ENCODE results near the gene ADAMTS14. TPM values are rescaled to one million over a fixed set of nuclear protein-coding genes. Genes with fewer than 3 reads are reported as not detected.

Gene ADAMTS14
- total RNA-seq (1 to 10 TPM in 2 of 9 donors, under 1 TPM in 6, not detected in 1; 0.16 to 3.8 (median 0.47) TPM), polyA plus RNA-seq (under 1 TPM; 0.11 to 0.30 TPM)
- long read RNA-seq, donor 1, partial matches to known transcripts: 1 of 2 reads
- long read RNA-seq, donor 1, other reads (novel, unspliced or antisense): 1 of 2 reads
- long read RNA-seq, donor 2, partial matches to known transcripts: 0 of 2 reads
- long read RNA-seq, donor 2, other reads (novel, unspliced or antisense): 2 of 2 reads
- long read RNA-seq, donor 3, partial matches to known transcripts: 1 of 1 reads
- long read RNA-seq, donor 3, other reads (novel, unspliced or antisense): 0 of 1 reads

GRCh38 chr10:70672165-70673042 is at the start of gene ADAMTS14:
Gene ADAMTS14, plus strand, starts transcription at chr10:70672506. Its CDS starts 297 bp downstream, at chr10:70672803.
- intact Hi-C loops (cut with DNase I): loop anchor here in 8 of 10 donors (5.0 to 10.0 kb wide), 7 partner anchors 70 to 228 kb away; partner anchors contain the start of gene NODAL (in 1 of the 8)
- peak within 1 kb of the TSS; percentile 10 to 57 (median 49) for H3K4me3 ChIP-seq
- 2 to 10% (median 3%) methylated on average over 8 to 100 of the region's 100 CpGs for WGBS, 4 donors
- DNase-seq (peak in 4 of 5 donors; percentile 45 to 56 (median 52)), ATAC-seq (peak in 3 of 4 donors; percentile 26 to 68 (median 65))
- peaks cover 0 to 33% (median 17%) of the 10 kb centered on the region in 12 donors for H3K4me1 ChIP-seq
- H3K27ac ChIP-seq: peak within 1 kb of the TSS in 4 of 12 donors; percentile 34 to 71 (median 38)
- TF ChIP-seq POLR2A (IDR thresholded peaks at IDR 0.05) (no peak), CTCF (IDR thresholded peaks at IDR 0.05) (no peak)
- peaks cover 0 to 23% (median 0%) of the 10 kb centered on the region in 9 donors for H3K27me3 ChIP-seq
- H3K36me3 ChIP-seq: no peaks in the 10 kb centered on the region
- peaks cover 0 to 3% (median 0%) of the 10 kb centered on the region in 12 donors for H3K9me3 ChIP-seq

GRCh38 chr10:70622541-70622940 is 49.8 kb upstream of the ADAMTS14 start:
- DNase-seq (no peak), ATAC-seq (peak in 2 of 4 donors; percentile 11 to 38)
- no peak overlapping the region for H3K27ac ChIP-seq
- 91 to 98% (median 95%) methylated on average over 2 to 3 of the region's 3 CpGs for WGBS, 4 donors
- H3K36me3 ChIP-seq: no peaks in the 10 kb centered on the region
- peaks cover 0 to 3% (median 0%) of the 10 kb centered on the region in 12 donors for H3K4me1 ChIP-seq
- no peaks in the 10 kb centered on the region for H3K27me3 ChIP-seq
- peaks cover 0 to 31% (median 7%) of the 10 kb centered on the region in 12 donors for H3K9me3 ChIP-seq
- H3K4me3 ChIP-seq: no peak overlapping the region
- TF ChIP-seq POLR2A (IDR thresholded peaks at IDR 0.05): no peak
- TF ChIP-seq CTCF (IDR thresholded peaks at IDR 0.05): no peak
- intact Hi-C loops (cut with DNase I): no loop called here

- TF ChIP-seq CTCF (IDR thresholded peaks at IDR 0.05) (no peak), POLR2A (IDR thresholded peaks at IDR 0.05) (no peak)
- H3K4me3 ChIP-seq: no peak overlapping the region
- WGBS, 4 donors: 90 to 96% (median 94%) methylated on average over 2 to 3 of the region's 3 CpGs
- ATAC-seq (peak in 3 of 4 donors; percentile 44 to 77 (median 61)), DNase-seq (no peak)
- intact Hi-C loops (cut with DNase I): no loop called here
- no peaks in the 10 kb centered on the region for H3K4me1 ChIP-seq
- H3K27ac ChIP-seq: peak overlapping the region in 3 of 12 donors; percentile 7 to 57 (median 12)
- peaks cover 0 to 37% (median 7%) of the 10 kb centered on the region in 12 donors for H3K9me3 ChIP-seq
- H3K36me3 ChIP-seq: no peaks in the 10 kb centered on the region
- H3K27me3 ChIP-seq: no peaks in the 10 kb centered on the region
Measured at GRCh38 chr10:70622981-70623844, 49.1 kb upstream of the ADAMTS14 start.
